Spinal cord (tissue), 10 donors: ENCODE results near the gene EFNA4. TPM values are rescaled to one million over a fixed set of nuclear protein-coding genes. Genes with fewer than 3 reads are reported as not detected.

Source experiments
- DNase-seq, 6 donors: peaks; one replicate each; pipeline versions ENCODE4 v3.0.0 to v3.0.0-alpha.2; 2013 to 2015; ENCODE audit warnings: low spot score in 6 of 6, low read depth in 4 of 6
- H3K27ac ChIP-seq: one replicate; pipeline ENCODE4 v1.5.1; 2013; ENCODE audit warnings: low read depth, low read length, control low read depth
- H3K27me3 ChIP-seq: one replicate; pipeline ENCODE4 v1.6.1; 2013; ENCODE audit warnings: low read length; ENCODE audit not compliant: control insufficient read depth, insufficient read depth
- H3K36me3 ChIP-seq: one replicate; pipeline ENCODE4 v1.6.1; 2013; ENCODE audit warnings: low read length; ENCODE audit not compliant: control insufficient read depth, insufficient read depth
- H3K4me1 ChIP-seq: one replicate; pipeline ENCODE4 v1.6.1; 2013; ENCODE audit warnings: low read length; ENCODE audit not compliant: control insufficient read depth, insufficient read depth
- H3K4me3 ChIP-seq: one replicate; pipeline ENCODE4 v1.5.1; 2013; ENCODE audit warnings: low read depth, low read length, control low read depth
- H3K9me3 ChIP-seq: one replicate; pipeline ENCODE4 v1.6.1; 2013; ENCODE audit warnings: low read length; ENCODE audit not compliant: control insufficient read depth, insufficient read depth
- WGBS: methylation state at CpG from one replicate; pipeline ENCODE4 v1.1.5; 2013; ENCODE audit warnings: missing lambda C conversion rate; ENCODE audit not compliant: insufficient coverage; 5-methylcytosine and 5-hydroxymethylcytosine counted together
- polyA plus RNA-seq, 2 donors: library from polyadenylated mRNA; unstranded; fragments of 120-200 nt; gene quantifications; one replicate each; pipeline ENCODE4 v1.2.1, GENCODE V29; 2013; ENCODE audit not compliant: insufficient read length in 2 of 2
- total RNA-seq, 2 donors: library from RNA; depleted of rRNA in 1 of 2; stranded (reverse); fragments of 120-200 nt in 1 of 2; fragments of >200 nt in 1 of 2; gene quantifications; one replicate each; pipeline versions ENCODE4 v1.2.3 to v1.2.4, GENCODE V29; 2013 to 2014
- donor health status: healthy.

Gene EFNA4
- total and polyA plus RNA-seq, 4 donors: 3.5 to 13.9 (median 6.0) TPM

- WGBS: 89% methylated on average over 11 of the region's 11 CpGs
- Histone ChIP-seq H3K4me1 (no peaks in the 10 kb centered on the region), H3K4me3 (no peak overlapping the region), H3K27ac (no peak overlapping the region), H3K36me3 (no peaks in the 10 kb centered on the region), H3K27me3 (no peaks in the 10 kb centered on the region), H3K9me3 (no peaks in the 10 kb centered on the region)
- no peak for DNase-seq
Measured at GRCh38 chr1:155030899-155031298, 32.6 kb upstream of the EFNA4 start.

- no peaks in the 10 kb centered on the region for H3K27me3 ChIP-seq
- 86% methylated on average over 12 of the region's 12 CpGs for WGBS
- no peaks in the 10 kb centered on the region for H3K4me1 ChIP-seq
- no peak overlapping the region for H3K27ac ChIP-seq
- no peak for DNase-seq
- no peaks in the 10 kb centered on the region for H3K36me3 ChIP-seq
- H3K4me3 ChIP-seq: no peak overlapping the region
- H3K9me3 ChIP-seq: no peaks in the 10 kb centered on the region
Measured at GRCh38 chr1:155032886-155033285, 30.7 kb upstream of the EFNA4 start.

- DNase-seq: no peak
- 91% methylated on average over 9 of the region's 9 CpGs for WGBS
- H3K36me3 ChIP-seq: no peaks in the 10 kb centered on the region
- no peaks in the 10 kb centered on the region for H3K27me3 ChIP-seq
- no peak within 1 kb of the TSS for H3K4me3 ChIP-seq
- H3K4me1 ChIP-seq: no peaks in the 10 kb centered on the region
- no peak within 1 kb of the TSS for H3K27ac ChIP-seq
- H3K9me3 ChIP-seq: no peaks in the 10 kb centered on the region
Measured at GRCh38 chr1:155033524-155033923, 30.0 kb upstream of the EFNA4 start, which contains the start of the genes DCST1 and DCST2. TSS of gene DCST1 (plus strand) at chr1:155033824. CDS start at chr1:155034037, 213 bp downstream. TSS of gene DCST2 (minus strand) at chr1:155033781. CDS start at chr1:155033701, 80 bp downstream.

- DNase-seq: no peak
- H3K27ac ChIP-seq: no peak overlapping the region
- H3K36me3 ChIP-seq: no peaks in the 10 kb centered on the region
- H3K4me1 ChIP-seq: no peaks in the 10 kb centered on the region
- no peak overlapping the region for H3K4me3 ChIP-seq
- no peaks in the 10 kb centered on the region for H3K27me3 ChIP-seq
- H3K9me3 ChIP-seq: no peaks in the 10 kb centered on the region
- 84% methylated on average over 11 of the region's 20 CpGs for WGBS
Measured at GRCh38 chr1:155034318-155035208, 29.0 kb upstream of the EFNA4 start.

GRCh38 chr1:155035936-155036335, 27.6 kb upstream of the EFNA4 start:
- Histone ChIP-seq H3K27me3 (no peaks in the 10 kb centered on the region), H3K36me3 (no peaks in the 10 kb centered on the region), H3K4me1 (no peaks in the 10 kb centered on the region), H3K9me3 (no peaks in the 10 kb centered on the region), H3K4me3 (no peak overlapping the region), H3K27ac (no peak overlapping the region)
- WGBS: 100% methylated on average over 1 of the region's 2 CpGs
- DNase-seq: no peak

GRCh38 chr1:155037043-155037442, 26.5 kb upstream of the EFNA4 start:
- DNase-seq: no peak
- WGBS: 85% methylated on average over 3 of the region's 3 CpGs
- Histone ChIP-seq H3K4me3 (no peak overlapping the region), H3K27ac (no peak overlapping the region), H3K9me3 (no peaks in the 10 kb centered on the region), H3K4me1 (no peaks in the 10 kb centered on the region), H3K36me3 (no peaks in the 10 kb centered on the region), H3K27me3 (no peaks in the 10 kb centered on the region)

- H3K27me3 ChIP-seq: no peaks in the 10 kb centered on the region
- no peaks in the 10 kb centered on the region for H3K4me1 ChIP-seq
- no peaks in the 10 kb centered on the region for H3K36me3 ChIP-seq
- H3K9me3 ChIP-seq: no peaks in the 10 kb centered on the region
- H3K4me3 ChIP-seq: no peak overlapping the region
- DNase-seq: no peak
- H3K27ac ChIP-seq: no peak overlapping the region
- 84% methylated on average over 6 of the region's 6 CpGs for WGBS
Measured at GRCh38 chr1:155037851-155038441, 25.6 kb upstream of the EFNA4 start.

GRCh38 chr1:155038602-155039307, 24.8 kb upstream of the EFNA4 start:
- H3K4me1 ChIP-seq: no peaks in the 10 kb centered on the region
- no peaks in the 10 kb centered on the region for H3K9me3 ChIP-seq
- no peak overlapping the region for H3K4me3 ChIP-seq
- H3K27ac ChIP-seq: no peak overlapping the region
- H3K27me3 ChIP-seq: no peaks in the 10 kb centered on the region
- WGBS: 66% methylated on average over 7 of the region's 8 CpGs
- no peaks in the 10 kb centered on the region for H3K36me3 ChIP-seq
- no peak for DNase-seq

- no peak overlapping the region for H3K4me3 ChIP-seq
- no peaks in the 10 kb centered on the region for H3K36me3 ChIP-seq
- no peaks in the 10 kb centered on the region for H3K4me1 ChIP-seq
- no peak for DNase-seq
- H3K9me3 ChIP-seq: no peaks in the 10 kb centered on the region
- H3K27ac ChIP-seq: no peak overlapping the region
- WGBS: 60% methylated on average over 2 of the region's 4 CpGs
- H3K27me3 ChIP-seq: no peaks in the 10 kb centered on the region
Measured at GRCh38 chr1:155039308-155039669, 24.3 kb upstream of the EFNA4 start.
